Astrocyte (in vitro differentiated cells and primary cell): ENCODE data around the gene DZIP3. TPM values are rescaled to one million over a fixed set of nuclear protein-coding genes. Genes with fewer than 3 reads are reported as not detected.

Source experiments
- DNase-seq: peaks from one replicate; pipeline ENCODE4 v3.0.0-alpha.2; 2010; ENCODE audit warnings: low read depth
- FAIRE-seq: peaks from 2 replicates; lab custom pipeline; 2011; peaks lifted over from hg19 to GRCh38; lab: Jason Lieb, UNC
- H2AFZ ChIP-seq: 2 replicates; pipeline ENCODE4 v1.6.0; 2012; ENCODE audit warnings: low read depth, low read length, inconsistent platforms
- H3K27ac ChIP-seq: 2 replicates; pipeline ENCODE4 v1.5.1; 2011; ENCODE audit warnings: low read depth, low read length, inconsistent platforms
- H3K27me3 ChIP-seq: 2 replicates; pipeline ENCODE4 v1.6.0; 2011; ENCODE audit warnings: low read length, inconsistent platforms; ENCODE audit not compliant: insufficient read depth
- H3K36me3 ChIP-seq: 2 replicates; pipeline ENCODE4 v1.5.1; 2011; ENCODE audit warnings: low read length, inconsistent platforms; ENCODE audit not compliant: insufficient read depth
- H3K4me1 ChIP-seq: 2 replicates; pipeline ENCODE4 v1.5.1; 2011; ENCODE audit warnings: low read length, inconsistent platforms; ENCODE audit not compliant: insufficient read depth
- H3K4me2 ChIP-seq: 2 replicates; pipeline ENCODE4 v1.6.0; 2012; ENCODE audit warnings: low read length, inconsistent platforms
- H3K4me3 ChIP-seq: 2 replicates; pipeline ENCODE4 v1.5.1; 2011; ENCODE audit warnings: low read depth, mild to moderate bottlenecking, low read length, inconsistent platforms; ENCODE audit not compliant: insufficient read depth
- H3K79me2 ChIP-seq: 2 replicates; pipeline ENCODE4 v1.6.0; 2012; ENCODE audit warnings: mild to moderate bottlenecking, low read length, inconsistent platforms; ENCODE audit not compliant: insufficient read depth
- H3K9ac ChIP-seq: 2 replicates; pipeline ENCODE4 v1.6.0; 2012; ENCODE audit warnings: mild to moderate bottlenecking, low read length, inconsistent platforms
- H3K9me3 ChIP-seq: 2 replicates; pipeline ENCODE4 v1.5.1; 2012; ENCODE audit warnings: low read depth, mild to moderate bottlenecking, low read length, inconsistent platforms; ENCODE audit not compliant: insufficient read depth
- H4K20me1 ChIP-seq: 2 replicates; pipeline ENCODE4 v1.6.0; 2012; ENCODE audit warnings: low read length, inconsistent platforms; ENCODE audit not compliant: insufficient read depth
- H3K27ac Mint-ChIP-seq: one replicate; pipeline ENCODE4 v1.8.0; 2021; ENCODE audit warnings: mild to moderate bottlenecking, mixed read lengths; ENCODE audit not compliant: unreplicated experiment
- H3K27me3 Mint-ChIP-seq: one replicate; pipeline ENCODE4 v1.8.0; 2021; ENCODE audit warnings: low read depth, mixed read lengths; ENCODE audit not compliant: unreplicated experiment
- H3K36me3 Mint-ChIP-seq: one replicate; pipeline ENCODE4 v1.8.0; 2021; ENCODE audit warnings: low read depth, mixed read lengths; ENCODE audit not compliant: unreplicated experiment
- H3K4me1 Mint-ChIP-seq: one replicate; pipeline ENCODE4 v1.8.0; 2021; ENCODE audit warnings: low read depth, mixed read lengths; ENCODE audit not compliant: unreplicated experiment
- H3K4me3 Mint-ChIP-seq: one replicate; pipeline ENCODE4 v1.8.0; 2021; ENCODE audit warnings: mild to moderate bottlenecking, moderate library complexity, mixed read lengths; ENCODE audit not compliant: unreplicated experiment
- H3K9me3 Mint-ChIP-seq: one replicate; pipeline ENCODE4 v1.8.0; 2021; ENCODE audit warnings: mild to moderate bottlenecking, mixed read lengths; ENCODE audit not compliant: unreplicated experiment
- CTCF ChIP-seq: IDR thresholded peaks from 2 replicates; pipeline ENCODE4 v1.5.1; 2011; ENCODE audit warnings: low read depth, mild to moderate bottlenecking, inconsistent platforms, low read length, moderate library complexity; ENCODE audit not compliant: insufficient read depth
- EZH2 ChIP-seq: IDR thresholded peaks from 2 replicates; pipeline ENCODE4 v1.6.1; 2012; ENCODE audit warnings: mild to moderate bottlenecking, low read length, inconsistent platforms; ENCODE audit not compliant: insufficient read depth
- total RNA-seq: library from RNA; stranded (reverse); gene quantifications from 2 replicates; pipeline ENCODE4 v1.2.1, GENCODE V29; 2021

DZIP3 gene
- total RNA-seq, 1 donor from 2014 or later = 12.9 TPM

GRCh38 chr3:108722724-108723123 is 133.2 kb downstream of the DZIP3 start:
- Histone ChIP-seq H3K27me3 (no peaks in the 10 kb centered on the region), H3K9me3 (no peaks in the 10 kb centered on the region), H3K9ac (no peak overlapping the region), H3K4me3 (no peak overlapping the region), H3K4me1 (no peaks in the 10 kb centered on the region), H3K27ac (no peak overlapping the region), H2AFZ (no peak overlapping the region), H3K4me2 (no peak overlapping the region), H4K20me1 (no peaks in the 10 kb centered on the region), H3K79me2 (no peaks in the 10 kb centered on the region), H3K36me3 (no peaks in the 10 kb centered on the region)
- FAIRE-seq = no peak
- TF ChIP-seq EZH2 = no peak
- no peak for TF ChIP-seq CTCF
- no peaks in the 10 kb centered on the region for H3K27me3 Mint-ChIP-seq
- H3K27ac Mint-ChIP-seq = no peak overlapping the region
- no peaks in the 10 kb centered on the region for H3K36me3 Mint-ChIP-seq
- no peaks in the 10 kb centered on the region for H3K4me1 Mint-ChIP-seq
- no peaks in the 10 kb centered on the region for H3K9me3 Mint-ChIP-seq
- H3K4me3 Mint-ChIP-seq = no peak overlapping the region
- DNase-seq = no peak

DNA sequence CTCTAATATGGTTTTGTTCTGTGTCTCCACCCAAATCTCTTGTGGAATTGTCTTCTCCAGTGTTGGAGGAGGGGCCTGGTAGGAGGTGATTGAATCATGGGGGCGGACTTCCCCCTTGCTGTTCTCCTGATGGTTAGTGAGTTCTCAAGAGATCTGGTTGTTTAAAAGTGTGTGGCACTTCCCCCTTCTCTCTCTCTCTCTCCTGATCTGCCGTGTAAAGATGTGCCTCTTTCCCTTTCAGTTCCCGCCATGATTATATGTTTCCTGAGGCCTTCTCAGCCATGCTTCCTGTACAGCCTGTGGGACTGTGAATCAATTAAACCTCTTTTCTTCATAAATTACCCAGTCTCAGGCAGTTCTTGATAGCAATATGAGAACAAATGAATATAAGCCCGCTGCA is 134.6 kb downstream of the DZIP3 start:
- Histone ChIP-seq H2AFZ (no peak overlapping the region), H3K27me3 (no peaks in the 10 kb centered on the region), H3K4me1 (no peaks in the 10 kb centered on the region), H3K36me3 (no peaks in the 10 kb centered on the region), H3K27ac (no peak overlapping the region), H3K9me3 (no peaks in the 10 kb centered on the region), H3K9ac (no peak overlapping the region), H3K79me2 (no peaks in the 10 kb centered on the region), H3K4me3 (no peak overlapping the region), H4K20me1 (no peaks in the 10 kb centered on the region), H3K4me2 (no peak overlapping the region)
- no peaks in the 10 kb centered on the region for H3K36me3 Mint-ChIP-seq
- FAIRE-seq = no peak
- DNase-seq = no peak
- H3K4me3 Mint-ChIP-seq = no peak overlapping the region
- H3K27me3 Mint-ChIP-seq = no peaks in the 10 kb centered on the region
- H3K27ac Mint-ChIP-seq = no peak overlapping the region
- H3K9me3 Mint-ChIP-seq = no peaks in the 10 kb centered on the region
- no peaks in the 10 kb centered on the region for H3K4me1 Mint-ChIP-seq
- TF ChIP-seq EZH2 (no peak), CTCF (no peak)

- Histone ChIP-seq H3K36me3 (no peaks in the 10 kb centered on the region), H3K79me2 (no peaks in the 10 kb centered on the region)
Measured at GRCh38 chr3:108728105-108728504, 138.6 kb downstream of the DZIP3 start.

More at GRCh38 chr3:108728105-108728504, 138.6 kb downstream of the DZIP3 start:
- Mint-ChIP-seq H3K4me3 (no peak overlapping the region), H3K4me1 (no peaks in the 10 kb centered on the region), H3K9me3 (no peaks in the 10 kb centered on the region), H3K27me3 (peaks cover 5% of the 10 kb centered on the region), H3K27ac (no peak overlapping the region), H3K36me3 (no peaks in the 10 kb centered on the region)
- H3K4me2 ChIP-seq = no peak overlapping the region
- TF ChIP-seq CTCF (no peak), EZH2 (no peak)
- no peaks in the 10 kb centered on the region for H3K4me1 ChIP-seq
- no peak overlapping the region for H3K9ac ChIP-seq
- H4K20me1 ChIP-seq = no peaks in the 10 kb centered on the region
- FAIRE-seq = no peak
- no peak overlapping the region for H3K27ac ChIP-seq
- DNase-seq = no peak
- H3K9me3 ChIP-seq = no peaks in the 10 kb centered on the region
- no peaks in the 10 kb centered on the region for H3K27me3 ChIP-seq
- no peak overlapping the region for H3K4me3 ChIP-seq
- no peak overlapping the region for H2AFZ ChIP-seq
